ENCODE measurements around the gene SAMD3. TPM values are rescaled to one million over a fixed set of nuclear protein-coding genes. Genes with fewer than 3 reads are reported as not detected.
"Not testable (repeated sequence)": the region's sequence is repeated elsewhere in the genome, so short reads cannot be mapped to it uniquely, and the experiment has no call there.

Gene SAMD3
- 0.92 TPM for polyA plus RNA-seq (ENCODE audit: insufficient read length)

- no peak for DNase-seq
These were observed at the start of gene SAMD3 for GRCh38 chr6:130222775-130223174. TSS of gene SAMD3 (minus strand) at chr6:130222951. CDS start at chr6:130215273, 7,678 bp downstream.

- DNase-seq, result no peak
These were observed 47.4 kb upstream of the SAMD3 start for GRCh38 chr6:130269969-130270635.

GRCh38 chr6:130265553-130265952 lies 42.8 kb upstream of the SAMD3 start:
- not testable (repeated sequence) for DNase-seq

- no peak for DNase-seq
These were observed 39.3 kb upstream of the SAMD3 start for GRCh38 chr6:130262008-130262407.

- DNase-seq, result not testable (repeated sequence)
These were observed 38.8 kb upstream of the SAMD3 start for GRCh38 chr6:130261558-130261957.

GRCh38 chr6:130260614-130261241 lies 38.0 kb upstream of the SAMD3 start:
- DNase-seq, result not testable (repeated sequence)

GRCh38 chr6:130260050-130260462 lies 37.3 kb upstream of the SAMD3 start:
- DNase-seq, result not testable (repeated sequence)

GRCh38 chr6:130259557-130259956 lies 36.8 kb upstream of the SAMD3 start:
- DNase-seq, result no peak

GRCh38 chr6:130259140-130259539 lies 36.4 kb upstream of the SAMD3 start:
- DNase-seq, result no peak

GRCh38 chr6:130252527-130253237 lies 29.9 kb upstream of the SAMD3 start:
- no peak for DNase-seq

GRCh38 chr6:130245267-130245666 lies 22.5 kb upstream of the SAMD3 start:
- DNase-seq, result no peak

GRCh38 chr6:130244728-130245127 lies 22.0 kb upstream of the SAMD3 start:
- DNase-seq, result no peak

GRCh38 chr6:130240232-130240631 lies 17.5 kb upstream of the SAMD3 start:
- DNase-seq, result peak; percentile 61

GRCh38 chr6:130239755-130240154 lies 17.0 kb upstream of the SAMD3 start:
- DNase-seq, result peak; percentile 16

- DNase-seq, result no peak
These were observed 10.6 kb upstream of the SAMD3 start for GRCh38 chr6:130233330-130233729.

GRCh38 chr6:130230531-130230930 lies 7.8 kb upstream of the SAMD3 start:
- DNase-seq, result not testable (repeated sequence)

- no peak for DNase-seq
These were observed 6.9 kb upstream of the SAMD3 start for GRCh38 chr6:130229645-130230044.

GRCh38 chr6:130223508-130223907 lies 757 bp upstream of the SAMD3 start:
- no peak for DNase-seq

- DNase-seq, result no peak
These were observed 4.6 kb downstream of the SAMD3 start for GRCh38 chr6:130218134-130218533.

GRCh38 chr6:130216620-130217019 lies 6.1 kb downstream of the SAMD3 start:
- no peak for DNase-seq

GRCh38 chr6:130215526-130215925 lies 7.2 kb downstream of the SAMD3 start:
- no peak for DNase-seq

GRCh38 chr6:130212215-130212874 lies 10.4 kb downstream of the SAMD3 start:
- no peak for DNase-seq

- no peak for DNase-seq
These were observed 11.1 kb downstream of the SAMD3 start for GRCh38 chr6:130211691-130212090.

All from hindlimb muscle (tissue), 1 donor.